ENCODE measurements around the gene HDAC11. TPM values are rescaled to one million over a fixed set of nuclear protein-coding genes. Genes with fewer than 3 reads are reported as not detected.

HDAC11 gene
- total and polyA plus RNA-seq, 10 donors = 2.5 to 11.2 (median 6.3) TPM

- DNase-seq = peak; percentile 47
- H3K27ac ChIP-seq = no peak overlapping the region
- no peaks in the 10 kb centered on the region for H3K9me3 ChIP-seq
- H3K27me3 ChIP-seq (replicated peaks in 1 of 7) = no peaks in the 10 kb centered on the region
- no peaks in the 10 kb centered on the region for H3K36me3 ChIP-seq
- intact Hi-C loops (cut with DNase I; ENCODE audit: low total_unique reads) = no loop called here
- H3K4me1 ChIP-seq = peaks cover 0 to 4% (median 0%) of the 10 kb centered on the region in 6 donors
- TF ChIP-seq POLR2AphosphoS5 (IDR thresholded peaks at IDR 0.05) (no peak), POLR2A (IDR thresholded peaks at IDR 0.05) (no peak)
- TF ChIP-seq, protein P1, sequence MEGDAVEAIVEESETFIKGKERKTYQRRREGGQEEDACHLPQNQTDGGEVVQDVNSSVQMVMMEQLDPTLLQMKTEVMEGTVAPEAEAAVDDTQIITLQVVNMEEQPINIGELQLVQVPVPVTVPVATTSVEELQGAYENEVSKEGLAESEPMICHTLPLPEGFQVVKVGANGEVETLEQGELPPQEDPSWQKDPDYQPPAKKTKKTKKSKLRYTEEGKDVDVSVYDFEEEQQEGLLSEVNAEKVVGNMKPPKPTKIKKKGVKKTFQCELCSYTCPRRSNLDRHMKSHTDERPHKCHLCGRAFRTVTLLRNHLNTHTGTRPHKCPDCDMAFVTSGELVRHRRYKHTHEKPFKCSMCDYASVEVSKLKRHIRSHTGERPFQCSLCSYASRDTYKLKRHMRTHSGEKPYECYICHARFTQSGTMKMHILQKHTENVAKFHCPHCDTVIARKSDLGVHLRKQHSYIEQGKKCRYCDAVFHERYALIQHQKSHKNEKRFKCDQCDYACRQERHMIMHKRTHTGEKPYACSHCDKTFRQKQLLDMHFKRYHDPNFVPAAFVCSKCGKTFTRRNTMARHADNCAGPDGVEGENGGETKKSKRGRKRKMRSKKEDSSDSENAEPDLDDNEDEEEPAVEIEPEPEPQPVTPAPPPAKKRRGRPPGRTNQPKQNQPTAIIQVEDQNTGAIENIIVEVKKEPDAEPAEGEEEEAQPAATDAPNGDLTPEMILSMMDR (IDR thresholded peaks at IDR 0.05 in 8 of 11, conservative IDR thresholded peaks at IDR 0.05 in 3 of 11) = no peak
- 71 to 82% (median 81%) methylated on average over 11 of the region's 11 CpGs for WGBS, 5 donors
- no peak overlapping the region for H3K4me3 ChIP-seq
Measured at GRCh38 chr3:13528217-13528867, 48.2 kb downstream of the HDAC11 start.

DNA sequence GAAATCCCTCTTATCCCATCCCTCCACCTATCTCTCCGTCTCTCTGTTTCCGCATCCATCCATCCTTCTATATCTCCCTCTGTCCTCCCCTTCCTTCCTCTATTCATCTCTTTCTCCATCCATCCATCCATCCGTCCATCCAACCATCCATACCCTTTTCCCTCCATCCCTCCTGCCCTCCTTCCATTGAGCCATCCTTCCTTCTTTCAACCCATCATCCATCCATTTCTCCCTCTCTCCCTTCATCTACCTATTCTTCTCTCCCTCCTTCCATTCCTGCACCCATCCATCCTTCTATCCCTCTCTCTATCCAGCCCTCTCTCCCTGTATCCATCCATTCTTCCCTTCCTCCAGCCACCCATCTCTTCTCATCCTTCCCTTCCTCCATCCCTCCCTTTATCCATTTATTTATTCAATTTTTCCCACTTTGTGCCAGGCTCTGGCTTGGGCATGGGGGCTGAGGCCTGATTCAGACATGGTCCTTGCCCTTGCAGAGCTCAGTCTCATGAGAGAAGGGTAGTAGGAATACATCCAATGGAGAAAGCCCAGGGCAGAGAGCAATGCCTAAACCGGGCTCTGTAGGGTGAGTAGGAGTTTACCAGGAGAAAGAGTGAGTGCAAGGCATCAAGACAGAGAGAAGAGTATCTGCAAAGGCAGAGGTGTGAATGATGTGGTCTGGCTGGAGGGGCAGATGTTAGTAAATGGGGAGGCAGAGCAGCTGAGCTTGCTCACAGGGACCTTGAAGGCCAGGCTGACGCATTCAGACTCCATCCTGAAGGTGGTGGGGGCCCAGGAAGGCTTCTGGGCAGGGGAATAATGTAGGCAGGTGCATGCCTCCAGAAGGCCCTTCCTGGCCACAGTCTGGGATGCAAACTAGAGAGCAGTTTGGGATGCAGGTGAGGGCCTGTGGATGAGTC lies 49.3 kb downstream of the HDAC11 start:
- Histone ChIP-seq H3K36me3 (no peaks in the 10 kb centered on the region), H3K27me3 (replicated peaks in 1 of 7) (no peaks in the 10 kb centered on the region), H3K4me1 (peaks cover 0 to 4% (median 0%) of the 10 kb centered on the region in 6 donors), H3K9me3 (no peaks in the 10 kb centered on the region), H3K27ac (no peak overlapping the region), H3K4me3 (no peak overlapping the region)
- WGBS, 5 donors = 68 to 78% (median 76%) methylated on average over 5 of the region's 5 CpGs
- intact Hi-C loops (cut with DNase I; ENCODE audit: low total_unique reads) = no loop called here
- peak; percentile 22 for DNase-seq
- no peak for TF ChIP-seq POLR2A (IDR thresholded peaks at IDR 0.05)
- TF ChIP-seq, protein P1 (IDR thresholded peaks at IDR 0.05 in 8 of 11, conservative IDR thresholded peaks at IDR 0.05 in 3 of 11) = no peak
- no peak for TF ChIP-seq POLR2AphosphoS5 (IDR thresholded peaks at IDR 0.05)

- WGBS, 5 donors = 85 to 89% (median 89%) methylated on average over 12 of the region's 12 CpGs
Measured at GRCh38 chr3:13530241-13531009, 50.3 kb downstream of the HDAC11 start.

GRCh38 chr3:13532085-13532484 lies 52.0 kb downstream of the HDAC11 start:
- no peaks in the 10 kb centered on the region for H3K36me3 ChIP-seq
- 86 to 96% (median 89%) methylated on average over 9 of the region's 9 CpGs for WGBS, 5 donors
- DNase-seq = peak; percentile 37
- TF ChIP-seq POLR2AphosphoS5 (IDR thresholded peaks at IDR 0.05) = no peak
- TF ChIP-seq, protein P1 (IDR thresholded peaks at IDR 0.05 in 8 of 11, conservative IDR thresholded peaks at IDR 0.05 in 3 of 11) = no peak
- TF ChIP-seq POLR2A (IDR thresholded peaks at IDR 0.05) = no peak
- H3K27ac ChIP-seq = no peak overlapping the region
- H3K4me1 ChIP-seq = peaks cover 0 to 9% (median 4%) of the 10 kb centered on the region in 6 donors
- H3K9me3 ChIP-seq = no peaks in the 10 kb centered on the region
- intact Hi-C loops (cut with DNase I; ENCODE audit: low total_unique reads) = no loop called here
- no peak overlapping the region for H3K4me3 ChIP-seq
- H3K27me3 ChIP-seq (replicated peaks in 1 of 7) = peaks cover 0 to 22% (median 0%) of the 10 kb centered on the region in 7 donors

More at GRCh38 chr3:13530241-13531009, 50.3 kb downstream of the HDAC11 start:
- H3K27me3 ChIP-seq (replicated peaks in 1 of 7) = peaks cover 0 to 7% (median 0%) of the 10 kb centered on the region in 7 donors
- no peaks in the 10 kb centered on the region for H3K9me3 ChIP-seq
- intact Hi-C loops (cut with DNase I; ENCODE audit: low total_unique reads) = no loop called here
- no peak overlapping the region for H3K4me3 ChIP-seq
- DNase-seq = peak; percentile 41
- peaks cover 0 to 4% (median 0%) of the 10 kb centered on the region in 6 donors for H3K4me1 ChIP-seq
- H3K36me3 ChIP-seq = no peaks in the 10 kb centered on the region
- TF ChIP-seq POLR2A (IDR thresholded peaks at IDR 0.05) = no peak
- TF ChIP-seq POLR2AphosphoS5 (IDR thresholded peaks at IDR 0.05) = no peak
- no peak overlapping the region for H3K27ac ChIP-seq
